Left ventricle myocardium superior (tissue), 1 donor: ENCODE results near the gene XIRP2. TPM values are rescaled to one million over a fixed set of nuclear protein-coding genes. Genes with fewer than 3 reads are reported as not detected.
"Not testable (repeated sequence)": the region's sequence is repeated elsewhere in the genome, so short reads cannot be mapped to it uniquely, and the experiment has no call there.

Experiments used
- ATAC-seq: fragments of 200-7000 bp; cut with Tn5 transposase; one replicate; pipeline ENCODE4 v1.9.1; 2020; ENCODE audit warnings: mild to moderate bottlenecking, moderate library complexity
- DNase-seq: peaks from one replicate; pipeline ENCODE4 v3.0.0-alpha.2; 2020
- intact Hi-C: fragments of 100-400 bp; cut with micrococcal nuclease; formaldehyde crosslinking; loops from one replicate; pipeline ENCODE4 v1.11.0; 2022
- total RNA-seq: library from RNA; stranded (reverse); fragmentation: NEBNext Ultra II Directional; extraction: Animal tissue kit (Norgen Biotek cat#: 25700); gene quantifications from one replicate; pipeline ENCODE4 v1.2.1, GENCODE V29; 2021
- donor health status: DM: no; HTN: yes; CAD: no; lungs with severe emphysema.

XIRP2 gene
- total RNA-seq, 1 donor from 2014 or later: 248 TPM

DNA sequence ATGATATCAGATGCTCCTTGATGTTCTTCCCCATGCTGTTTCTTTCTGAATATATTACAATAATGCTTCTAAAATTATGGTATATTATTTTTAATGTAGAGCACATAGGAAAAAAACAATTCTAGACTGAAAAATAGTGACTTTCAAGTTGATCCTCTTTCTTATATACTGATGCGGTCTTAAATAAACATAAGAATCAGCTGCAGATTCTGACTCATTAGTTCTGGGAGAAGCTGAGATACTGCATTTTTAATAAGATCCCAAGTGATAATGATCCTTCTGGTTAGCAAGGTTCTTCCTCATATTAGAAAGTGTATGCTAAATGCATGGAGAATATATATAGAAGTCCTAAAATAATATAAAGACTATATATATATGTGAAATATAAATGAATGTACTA is 124.9 kb downstream of the XIRP2 start:
- no peak for ATAC-seq
- no peak for DNase-seq
- intact Hi-C loops: no loop called here

DNA sequence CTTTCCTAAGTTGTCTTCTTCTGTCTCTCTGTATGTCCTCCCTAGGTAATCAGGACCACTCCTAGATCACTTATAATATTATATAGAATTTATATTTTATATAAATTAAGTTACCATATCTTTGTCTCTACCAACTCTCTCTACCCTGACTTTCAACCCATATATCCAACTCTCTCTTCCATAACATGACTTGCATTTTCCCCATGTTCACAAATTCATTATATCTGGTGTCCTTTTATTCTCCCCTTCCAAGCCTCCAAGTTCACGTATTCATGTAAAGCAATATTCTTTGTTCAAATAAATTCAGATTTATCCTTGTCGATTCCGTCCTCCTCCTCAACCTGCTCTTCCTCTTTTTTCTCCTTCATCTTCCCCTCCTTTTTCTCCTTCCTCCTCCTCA is 127.5 kb downstream of the XIRP2 start:
- DNase-seq (no peak), ATAC-seq (no peak)
- intact Hi-C loops: no loop called here

DNA sequence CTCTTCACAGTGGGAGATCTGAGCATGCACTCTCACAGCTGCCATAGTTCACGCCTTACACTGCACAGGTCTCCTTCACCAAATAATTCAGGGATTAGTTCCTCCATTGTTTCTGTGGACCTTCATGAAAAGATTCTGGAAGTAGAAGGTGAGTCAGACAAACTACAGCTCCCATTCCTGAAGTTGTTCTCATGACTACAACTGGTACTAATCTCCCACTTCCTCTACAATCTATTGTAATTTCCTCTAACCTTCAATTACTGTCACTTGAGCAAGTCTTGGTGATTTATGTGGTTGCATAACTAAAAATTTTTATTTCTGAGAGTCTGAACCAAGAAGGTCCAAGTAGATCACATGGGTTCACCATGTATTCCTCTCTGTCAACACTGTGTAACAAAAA is 128.7 kb downstream of the XIRP2 start:
- DNase-seq (no peak), ATAC-seq (no peak)
- intact Hi-C loops: no loop called here

DNA sequence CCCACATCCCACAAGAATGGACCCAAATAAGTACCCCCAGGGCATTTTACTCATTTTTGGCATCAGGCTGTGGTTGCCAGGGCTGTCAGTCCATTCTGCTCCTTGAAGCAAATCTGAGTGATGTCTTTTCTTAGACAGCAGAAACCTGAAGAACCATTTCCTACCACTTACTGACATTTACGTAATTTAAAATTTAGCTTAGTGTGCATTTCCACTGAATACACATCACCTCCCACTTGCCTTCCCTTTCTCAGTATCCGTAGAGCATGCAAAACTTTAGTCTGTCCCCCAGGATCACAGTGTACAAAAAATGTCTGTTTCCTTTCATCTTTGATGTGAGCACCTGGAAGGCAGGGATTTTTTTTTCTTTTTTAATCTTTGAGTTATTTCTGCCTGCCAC is 130.3 kb downstream of the XIRP2 start:
- intact Hi-C loops: no loop called here
- DNase-seq: no peak
- no peak for ATAC-seq

DNA sequence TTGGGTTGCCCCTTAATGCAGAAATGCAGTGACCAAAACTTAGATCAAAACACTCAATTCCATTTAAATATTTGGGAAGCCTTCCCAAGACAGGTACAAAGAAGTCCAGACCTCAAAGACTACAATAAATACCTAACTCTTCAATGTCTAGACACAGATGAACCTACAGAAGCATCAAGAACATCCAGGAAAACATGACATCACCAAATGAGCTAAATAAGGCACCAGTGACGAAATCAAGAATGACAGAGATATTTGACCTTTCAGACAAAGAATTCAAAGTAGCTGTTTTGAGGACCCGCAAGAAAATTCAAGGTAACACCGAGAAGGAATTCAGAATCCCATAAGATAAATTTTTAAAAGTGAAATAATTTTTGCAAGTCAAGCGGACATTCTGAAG is 140.2 kb downstream of the XIRP2 start:
- ATAC-seq (no peak), DNase-seq (no peak)
- intact Hi-C loops: no loop called here

DNA sequence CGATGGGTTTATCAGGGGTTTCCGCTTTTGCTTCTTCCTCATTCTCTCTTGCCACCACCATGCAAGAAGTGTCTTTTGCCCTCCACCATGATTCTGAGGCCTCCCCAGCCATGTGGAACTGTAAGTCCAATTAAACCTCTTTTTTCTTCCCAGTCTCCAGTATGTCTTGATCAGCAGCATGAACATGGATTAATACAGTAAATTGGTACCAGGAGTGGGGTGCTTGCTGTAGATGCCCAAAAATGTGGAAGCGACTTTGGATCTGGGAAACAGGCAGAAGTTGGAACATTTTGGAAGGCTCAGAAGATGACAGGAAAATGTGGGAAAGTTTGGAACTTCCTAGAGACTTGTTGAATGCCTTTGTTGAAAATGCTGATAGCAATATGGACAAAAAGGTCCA is 146.7 kb downstream of the XIRP2 start:
- ATAC-seq, DNase-seq, intact Hi-C loops: not testable (repeated sequence)

DNA sequence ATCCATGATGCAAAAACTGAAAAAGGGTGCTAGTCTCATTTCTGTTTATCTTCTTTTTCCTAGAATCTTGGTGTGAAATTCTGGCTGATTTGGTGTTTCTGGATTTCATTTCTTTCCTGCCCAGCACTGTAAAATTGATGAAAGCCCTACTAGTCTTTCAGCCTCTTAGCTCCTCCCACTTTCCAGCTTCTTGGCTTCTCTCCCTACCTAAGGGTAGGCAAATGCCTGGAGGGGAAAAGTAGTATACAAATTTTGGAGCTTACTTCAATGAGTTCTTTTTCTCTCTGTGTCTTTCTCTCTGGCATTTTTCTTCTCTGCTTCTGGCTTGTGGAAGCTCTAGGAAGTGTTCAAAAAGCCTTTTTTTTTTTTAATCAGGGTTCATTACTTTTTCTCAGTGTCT is 160.5 kb downstream of the XIRP2 start:
- intact Hi-C loops: no loop called here
- ATAC-seq (no peak), DNase-seq (no peak)

DNA sequence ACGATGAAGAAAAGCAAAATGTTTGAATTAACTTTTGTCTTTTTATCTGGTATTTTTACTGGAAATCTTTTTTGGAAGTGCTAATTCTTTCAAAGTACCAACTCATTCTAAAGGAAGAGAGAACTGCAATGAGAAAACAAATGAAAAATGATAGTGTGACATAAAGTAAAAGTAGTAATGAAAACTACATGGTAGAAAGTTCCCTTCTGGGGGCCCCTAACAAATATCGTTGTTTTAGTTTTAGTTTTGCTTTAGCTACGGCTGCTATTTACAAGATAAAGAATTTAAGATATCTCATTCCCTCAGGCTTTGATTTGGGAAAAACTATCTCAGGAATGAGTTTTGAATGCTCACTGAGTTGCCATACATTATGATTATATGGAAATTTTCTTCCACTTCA is 161.4 kb downstream of the XIRP2 start:
- no peak for ATAC-seq
- intact Hi-C loops: no loop called here
- no peak for DNase-seq

DNA sequence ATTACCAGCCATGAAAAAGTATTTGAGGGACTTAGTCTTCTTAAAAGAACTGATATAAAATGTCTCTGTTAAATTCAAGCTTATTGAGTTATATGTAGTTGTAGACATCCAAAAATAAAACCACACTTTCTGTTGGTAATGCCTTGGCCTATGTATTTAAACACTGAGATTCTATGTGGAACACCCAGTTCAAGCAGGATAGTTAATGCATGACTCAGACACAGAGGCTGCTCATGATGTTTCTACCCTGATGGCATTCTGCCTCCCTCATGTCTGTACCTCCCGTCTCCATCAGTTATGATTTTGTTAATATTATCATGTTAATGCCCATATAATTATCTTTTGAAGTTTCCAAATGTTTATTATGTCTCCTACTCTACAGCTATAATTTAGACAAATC is 164.5 kb downstream of the XIRP2 start:
- intact Hi-C loops: no loop called here

DNA sequence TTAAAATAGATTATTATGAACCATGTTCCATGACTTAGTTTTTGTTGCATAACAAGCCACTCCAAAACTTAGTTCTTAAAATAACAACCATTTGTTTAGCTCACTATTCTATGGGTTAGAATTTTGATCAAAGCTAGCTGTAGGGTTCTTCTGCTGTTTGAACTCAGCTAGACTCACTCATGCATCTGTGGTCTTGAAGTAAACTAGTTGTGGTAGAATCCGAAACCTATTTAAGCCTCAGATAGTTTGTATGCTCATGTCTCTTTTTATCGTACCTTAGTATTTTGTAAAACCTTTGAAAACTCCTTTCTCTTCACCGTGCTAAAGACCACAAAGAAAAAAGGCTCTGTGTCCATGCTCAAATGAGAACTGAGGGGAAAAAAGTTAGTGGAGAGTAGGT is 166.6 kb downstream of the XIRP2 start:
- ATAC-seq: no peak
- intact Hi-C loops: no loop called here
- no peak for DNase-seq

More for the DNA sequence above, 164.5 kb downstream of the XIRP2 start:
- DNase-seq (no peak), ATAC-seq (no peak)

DNA sequence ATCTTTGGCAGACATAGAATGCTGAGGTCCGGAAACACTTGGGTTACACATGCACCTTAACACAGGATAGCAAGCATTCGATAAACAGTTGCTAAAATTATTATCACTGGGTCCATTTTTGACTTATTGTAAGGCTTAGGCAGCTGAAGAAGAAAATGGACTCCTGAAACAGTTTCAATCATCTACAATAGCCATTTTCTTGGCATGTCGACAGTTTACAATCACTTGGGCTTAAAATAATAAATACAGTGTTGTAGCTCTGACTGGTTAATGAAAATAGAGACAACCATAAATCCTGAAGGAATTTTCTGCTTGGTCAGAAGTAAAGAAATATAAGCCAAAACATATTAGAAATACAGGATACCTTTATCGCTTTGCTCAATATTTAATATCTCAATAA is 169.2 kb downstream of the XIRP2 start:
- ATAC-seq (no peak), DNase-seq (no peak)
- intact Hi-C loops: no loop called here

DNA sequence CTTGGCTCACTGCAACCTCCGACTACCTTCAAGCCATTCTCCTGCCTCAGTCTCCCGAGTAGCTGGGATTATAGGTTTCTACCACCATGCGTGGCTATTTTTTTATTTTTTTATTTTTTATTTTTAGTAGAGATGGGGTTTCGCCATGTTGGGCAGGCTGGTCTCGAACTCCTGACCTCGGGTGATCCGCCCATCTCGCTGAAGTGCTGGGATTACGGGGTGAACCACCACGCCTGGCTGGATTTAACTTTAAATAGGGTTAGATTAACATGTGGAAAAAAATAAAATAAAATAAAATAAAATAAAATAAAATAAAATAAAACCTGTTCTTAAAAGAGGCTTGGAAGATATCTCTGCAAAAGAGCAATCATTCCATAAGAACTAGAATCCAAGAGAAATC is 170.9 kb downstream of the XIRP2 start:
- no peak for DNase-seq
- no peak for ATAC-seq
- intact Hi-C loops: no loop called here

DNA sequence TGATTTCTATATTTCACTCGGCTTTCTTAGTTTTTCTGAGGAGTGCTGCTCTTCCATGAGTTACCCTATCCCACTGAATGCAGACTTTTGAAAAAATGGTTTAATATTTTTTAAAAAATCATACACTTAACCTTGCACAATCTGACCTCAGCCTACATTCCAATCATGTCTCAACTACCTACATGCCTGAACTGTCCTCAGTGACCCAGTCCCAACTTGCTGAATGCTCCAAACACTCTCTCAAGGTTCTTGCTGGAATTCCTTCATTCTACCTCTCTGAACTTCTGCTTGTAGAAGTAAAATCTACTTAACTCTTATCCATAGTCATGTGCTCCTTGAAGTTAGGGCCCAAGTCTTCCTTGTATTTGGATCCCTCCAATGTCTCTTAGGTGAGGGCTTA is 181.6 kb downstream of the XIRP2 start:
- ATAC-seq: no peak
- no peak for DNase-seq
- intact Hi-C loops: no loop called here

DNA sequence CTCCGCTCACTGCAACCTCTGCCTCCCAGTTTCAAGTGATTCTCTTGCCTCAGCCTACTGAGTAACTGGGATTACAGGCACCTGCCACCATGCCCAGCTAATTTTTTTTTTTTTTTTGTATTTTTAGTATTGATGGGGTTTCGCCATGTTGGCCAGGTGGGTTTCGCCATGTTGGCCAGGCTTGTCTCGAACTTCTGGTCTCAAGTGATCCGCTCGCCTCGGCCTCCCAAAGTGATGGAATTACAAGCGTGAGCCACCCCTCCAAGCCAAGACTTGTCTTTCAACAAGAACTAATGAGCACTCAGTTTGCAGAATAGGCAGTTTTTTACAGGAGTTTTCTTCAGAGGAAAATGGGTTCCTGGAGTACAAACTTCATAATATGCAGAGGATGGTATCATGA is 187.4 kb downstream of the XIRP2 start:
- intact Hi-C loops, ATAC-seq, DNase-seq: not testable (repeated sequence)

DNA sequence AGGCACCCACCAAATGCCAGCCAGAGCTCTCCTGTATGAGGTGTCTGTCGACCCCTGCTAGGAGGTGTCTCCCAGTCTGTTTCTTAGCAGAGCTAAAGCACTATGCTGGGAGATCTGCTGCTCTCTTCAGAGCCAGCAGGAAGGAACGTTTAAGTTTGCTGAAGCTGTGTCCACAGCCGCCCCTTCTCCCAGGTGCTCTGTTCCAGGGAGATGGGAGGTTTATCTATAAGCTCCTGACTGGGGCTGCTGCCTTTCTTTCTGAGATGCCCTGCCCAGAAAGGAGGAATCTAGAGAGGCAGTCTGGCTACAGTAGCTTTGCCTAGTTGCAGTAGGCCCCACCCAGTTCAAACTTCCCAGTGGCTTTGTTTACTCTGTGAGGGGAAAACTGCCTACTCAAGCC is 210.7 kb downstream of the XIRP2 start:
- ATAC-seq, DNase-seq, intact Hi-C loops: not testable (repeated sequence)

DNA sequence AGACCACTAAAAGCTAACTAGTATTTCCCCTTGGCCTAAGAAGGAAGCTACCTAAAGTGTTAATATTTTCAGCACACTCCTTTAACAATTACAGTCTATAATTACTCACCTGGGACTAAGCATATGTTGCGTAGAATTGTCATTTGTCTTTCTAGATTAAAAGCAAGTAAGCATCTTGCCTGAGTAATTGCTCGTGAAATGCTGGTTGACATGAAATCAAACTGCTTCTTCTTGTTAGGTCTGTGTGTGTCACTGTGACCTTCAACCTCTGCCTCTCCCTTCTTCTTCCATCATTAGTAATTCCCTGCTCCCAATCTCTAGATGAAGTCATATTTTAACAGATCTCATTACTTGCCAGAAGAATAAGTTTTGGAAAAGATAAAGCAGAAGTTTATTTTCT is 212.2 kb downstream of the XIRP2 start:
- ATAC-seq: no peak
- intact Hi-C loops: no loop called here
- DNase-seq: no peak

DNA sequence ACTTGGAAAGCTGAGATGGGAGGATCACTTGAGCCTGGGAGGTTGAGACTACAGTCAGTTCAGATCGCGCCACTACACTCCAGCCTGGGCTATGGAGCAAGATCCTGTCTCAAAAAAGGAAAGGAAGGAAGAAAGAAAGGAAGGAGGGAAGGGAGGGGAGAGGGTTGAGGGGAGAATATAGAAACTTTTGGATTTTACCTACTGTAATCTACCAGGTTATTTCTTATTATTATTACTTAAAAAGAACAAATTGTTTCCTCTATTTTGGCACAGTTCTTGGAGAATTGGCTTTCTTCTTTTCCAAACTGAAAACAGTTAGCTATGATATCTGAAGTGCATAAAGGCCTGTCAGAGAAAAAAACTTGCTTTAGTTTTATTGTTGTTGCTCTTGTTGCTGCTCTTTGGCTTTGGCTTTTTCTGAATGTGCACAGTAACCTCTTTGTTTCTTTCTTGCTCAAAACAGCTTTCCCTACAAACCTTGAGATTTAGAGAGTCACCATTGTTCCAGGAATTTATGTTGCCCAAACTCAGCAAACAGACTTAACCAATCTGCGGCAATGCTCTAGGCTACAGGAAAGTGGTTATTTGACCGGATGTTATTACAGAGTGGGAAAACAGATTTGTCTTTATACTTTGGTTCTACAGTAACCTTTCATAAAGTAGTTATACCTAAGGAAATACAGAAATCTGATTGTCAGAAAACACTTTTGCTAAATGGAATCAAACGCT is 214.9 kb downstream of the XIRP2 start:
- DNase-seq (no peak), ATAC-seq (no peak)
- intact Hi-C loops: no loop called here

DNA sequence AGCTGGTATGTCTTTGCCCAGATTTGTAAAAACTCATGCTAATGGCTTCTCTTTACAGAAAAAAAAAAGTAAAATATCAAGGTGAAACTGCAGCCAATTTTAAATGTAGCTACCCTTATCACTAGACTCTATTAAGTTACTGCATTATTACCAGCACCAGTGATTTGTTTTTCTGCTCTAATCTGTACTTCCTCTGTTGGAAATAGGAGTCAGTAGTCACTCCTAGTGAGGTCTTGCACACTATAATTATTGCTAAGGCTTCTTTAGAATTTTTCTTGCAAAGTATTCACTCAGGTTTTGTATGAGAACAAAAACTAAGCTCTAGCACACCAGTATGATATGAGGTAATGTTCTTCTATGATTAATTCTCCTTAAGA is 215.5 kb downstream of the XIRP2 start:
- DNase-seq (no peak), ATAC-seq (no peak)
- intact Hi-C loops: no loop called here

DNA sequence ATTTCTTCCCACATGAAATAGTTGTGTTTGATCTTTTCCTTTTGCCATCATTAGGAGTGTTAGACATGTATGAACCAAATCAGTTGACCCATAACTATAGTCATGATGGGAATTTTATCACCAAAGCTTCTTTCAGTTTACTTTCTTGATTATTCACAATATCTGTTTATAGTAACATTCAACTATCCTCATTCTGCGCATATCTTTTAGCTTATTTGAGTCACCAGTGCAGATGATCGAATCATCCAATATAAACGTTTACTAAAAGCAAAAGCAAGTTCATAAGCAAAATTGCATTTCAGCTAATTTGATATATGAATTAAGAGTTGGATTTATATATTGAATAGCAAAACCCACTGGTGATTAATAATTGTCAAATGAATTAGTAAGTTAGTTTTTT is 216.4 kb downstream of the XIRP2 start:
- DNase-seq (no peak), ATAC-seq (no peak)
- intact Hi-C loops: no loop called here

DNA sequence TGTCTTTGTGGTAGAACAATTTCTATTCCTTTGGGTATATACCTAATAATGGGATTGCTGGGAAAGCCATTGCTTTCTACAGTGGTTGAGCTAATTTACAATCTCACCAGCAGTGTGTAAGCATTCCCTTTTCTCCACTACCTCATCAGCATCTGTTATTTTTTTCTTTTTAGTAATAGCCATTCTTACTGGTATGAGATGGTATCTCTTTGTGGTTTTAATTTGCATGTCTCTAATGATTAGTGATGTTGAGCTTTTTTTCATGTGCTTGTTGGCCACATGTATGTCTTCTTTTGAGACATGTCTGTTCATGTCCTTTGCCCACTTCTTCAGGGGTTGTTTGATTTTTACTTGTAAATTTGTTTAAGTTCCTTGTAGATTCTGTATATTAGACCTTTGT is 221.4 kb downstream of the XIRP2 start:
- ATAC-seq, DNase-seq, intact Hi-C loops: not testable (repeated sequence)

DNA sequence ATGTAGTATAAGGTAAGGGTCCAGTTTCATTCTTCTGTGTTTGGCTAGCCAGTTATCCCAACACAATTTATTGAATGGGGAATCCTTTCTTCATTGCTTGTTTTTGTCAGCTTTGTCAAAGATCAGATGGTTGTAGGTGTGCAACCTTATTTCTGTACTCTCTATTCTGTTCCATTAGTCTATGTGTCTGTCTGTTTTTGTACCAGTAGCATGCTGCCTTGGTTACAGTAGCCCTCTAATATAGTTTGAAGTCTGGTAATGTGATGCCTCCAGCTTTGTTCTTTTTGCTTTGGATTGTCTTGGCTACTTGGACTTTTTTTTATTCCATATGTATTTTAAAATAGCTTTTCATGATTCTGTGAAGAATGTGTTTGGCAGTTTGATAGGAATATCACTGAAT is 222.1 kb downstream of the XIRP2 start:
- ATAC-seq (no peak), DNase-seq (no peak)
- intact Hi-C loops: no loop called here

DNA sequence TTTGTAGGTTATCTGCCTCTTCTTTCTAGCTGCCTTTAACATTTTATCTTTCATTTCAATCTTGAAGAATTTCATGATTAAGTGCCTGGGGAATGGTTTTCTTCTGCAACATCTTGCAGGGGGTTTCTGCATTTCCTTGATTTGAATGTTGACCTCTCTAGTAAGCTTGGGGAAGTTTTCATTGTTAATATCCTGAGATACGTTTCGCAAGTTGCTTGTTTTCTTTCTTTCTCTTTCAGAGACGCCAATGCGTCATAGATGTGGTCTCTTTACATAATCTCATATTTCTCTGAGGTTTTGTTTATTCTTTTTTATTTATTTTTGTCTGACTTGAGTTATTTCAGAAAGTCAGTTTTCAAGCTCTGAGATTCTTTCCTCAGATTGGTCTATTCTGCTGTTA is 225.7 kb downstream of the XIRP2 start:
- ATAC-seq: no peak
- DNase-seq: no peak
- intact Hi-C loops: no loop called here
